DMS53 treated with DMSO at 0.1 percent for 48 hours (cell line): ENCODE data around the gene TTLL3.
"Not testable (repeated sequence)": the region's sequence is repeated elsewhere in the genome, so short reads cannot be mapped to it uniquely, and the experiment has no call there.

Source experiments
- DNase-seq: peaks from one replicate; lab custom pipeline; 2025; ENCODE audit not compliant: unreplicated experiment; lab: John Stamatoyannopoulos, UW

The TTLL3 gene

GRCh38 chr3:9834520-9835380 is 24.7 kb downstream of the TTLL3 start:
- no peak for DNase-seq

GRCh38 chr3:9837701-9838582 is 27.9 kb downstream of the TTLL3 start:
- no peak for DNase-seq

GRCh38 chr3:9838856-9839255 is 28.8 kb downstream of the TTLL3 start:
- DNase-seq, result no peak

GRCh38 chr3:9841015-9841414 is 31.0 kb downstream of the TTLL3 start:
- no peak for DNase-seq

- peak; percentile 30 for DNase-seq
Measured at GRCh38 chr3:9843715-9844438, 33.8 kb downstream of the TTLL3 start, which contains the start of gene RPUSD3. Gene RPUSD3, minus strand, starts transcription at chr3:9844008. Its CDS starts 18 bp downstream, at chr3:9843990.

GRCh38 chr3:9846231-9846630 is 36.2 kb downstream of the TTLL3 start:
- DNase-seq, result no peak

- DNase-seq, result no peak
Measured at GRCh38 chr3:9846931-9847488, 36.9 kb downstream of the TTLL3 start.

- DNase-seq, result not testable (repeated sequence)
Measured at GRCh38 chr3:9847870-9848269, 37.8 kb downstream of the TTLL3 start.

GRCh38 chr3:9848860-9849259 is 38.8 kb downstream of the TTLL3 start:
- DNase-seq, result not testable (repeated sequence)

- not testable (repeated sequence) for DNase-seq
Measured at GRCh38 chr3:9851383-9851782, 41.3 kb downstream of the TTLL3 start.

- DNase-seq, result not testable (repeated sequence)
Measured at GRCh38 chr3:9851926-9852325, 41.9 kb downstream of the TTLL3 start.

GRCh38 chr3:9852528-9852927 is 42.5 kb downstream of the TTLL3 start:
- no peak for DNase-seq

GRCh38 chr3:9854291-9854940 is 44.4 kb downstream of the TTLL3 start:
- DNase-seq, result not testable (repeated sequence)

GRCh38 chr3:9855594-9855993 is 45.5 kb downstream of the TTLL3 start:
- no peak for DNase-seq

GRCh38 chr3:9859530-9860025 is 49.5 kb downstream of the TTLL3 start:
- no peak for DNase-seq

- no peak for DNase-seq
Measured at GRCh38 chr3:9861201-9861600, 51.1 kb downstream of the TTLL3 start.

- DNase-seq, result no peak
Measured at GRCh38 chr3:9861626-9862130, 51.6 kb downstream of the TTLL3 start.

- no peak for DNase-seq
Measured at GRCh38 chr3:9862391-9863057, 52.5 kb downstream of the TTLL3 start.

GRCh38 chr3:9863058-9863772 is 53.2 kb downstream of the TTLL3 start:
- no peak for DNase-seq
